ENCODE data around the gene ABHD16A. TPM values are rescaled to one million over a fixed set of nuclear protein-coding genes. Genes with fewer than 3 reads are reported as not detected.

The ABHD16A gene
- polyA plus RNA-seq, 1 donor from 2014 or later = 130 TPM

DNA sequence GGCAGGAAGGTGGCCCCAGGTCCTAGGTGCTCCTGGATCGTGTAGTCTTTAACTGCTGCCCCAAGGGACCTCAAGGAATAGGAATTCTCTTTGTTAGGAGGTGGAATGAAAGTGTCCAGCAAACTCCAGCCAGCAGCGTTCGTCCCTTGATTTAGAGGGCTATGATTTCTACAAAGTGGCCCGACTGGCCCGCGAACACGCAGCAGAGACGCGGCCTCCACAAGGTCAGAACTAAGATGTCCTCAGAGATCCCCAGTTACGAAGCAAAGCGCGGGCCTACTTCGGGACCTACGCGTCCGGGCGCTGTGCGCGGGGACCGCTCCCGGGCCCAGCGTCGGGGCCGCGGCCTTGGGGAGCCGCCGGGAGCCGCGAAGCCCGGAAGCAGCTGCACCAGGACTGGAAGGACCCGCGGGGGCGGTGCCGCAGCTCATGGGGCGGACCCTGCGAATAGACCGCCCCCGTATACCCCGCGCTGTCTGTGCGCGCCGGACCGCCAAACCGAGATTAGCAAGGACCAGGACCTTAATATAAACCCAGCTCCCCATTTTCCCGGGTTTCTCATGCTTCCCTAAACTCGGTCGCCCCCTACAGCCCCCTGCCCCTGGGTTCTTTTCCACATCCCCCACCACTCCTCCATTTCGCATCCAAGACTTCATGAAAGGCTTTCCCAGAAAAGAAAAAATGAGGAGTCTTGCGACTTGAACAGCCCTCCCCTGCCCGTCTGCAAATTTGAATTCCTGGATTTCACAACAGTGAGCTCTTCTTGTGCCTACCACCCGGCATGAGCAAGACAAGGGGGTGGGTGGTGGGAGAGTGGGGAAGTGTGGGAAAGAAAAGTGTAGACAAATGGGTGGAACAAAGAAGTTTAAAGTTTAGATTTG, 42.5 kb downstream of the ABHD16A start, which contains the start of gene C6orf47:
TSS of gene C6orf47 (minus strand) at position 398 of the 881 bp plus-strand sequence. CDS start 831 bp downstream, outside the sequence.
- H3F3A ChIP-seq (ENCODE audit: insufficient read depth, low read length, poor library complexity, severe bottlenecking) = no peaks in the 10 kb centered on the region
- H3K9me2 ChIP-seq (ENCODE audit: insufficient read depth, low read length) = no peaks in the 10 kb centered on the region
- H2AFZ ChIP-seq (ENCODE audit: low read depth, low read length) = peak within 1 kb of the TSS; percentile 80
- TF ChIP-seq RAD21 (conservative IDR thresholded peaks at IDR 0.05) (no peak), MXI1 (conservative IDR thresholded peaks at IDR 0.05; ENCODE audit: poor library complexity, severe bottlenecking) (peak; percentile 67), REST (IDR thresholded peaks at IDR 0.05; ENCODE audit: borderline replicate concordance) (peak; percentile 44), EP300 (conservative IDR thresholded peaks at IDR 0.05; ENCODE audit: poor library complexity, severe bottlenecking) (no peak), EZH2 (IDR thresholded peaks at IDR 0.05; ENCODE audit: borderline replicate concordance, insufficient read depth, low read length, poor library complexity, severe bottlenecking) (no peak), CTCF (IDR thresholded peaks at IDR 0.05; ENCODE audit: poor library complexity, severe bottlenecking) (no peak), SMC3 (conservative IDR thresholded peaks at IDR 0.05; ENCODE audit: poor library complexity) (peak; percentile 37), TAF1 (IDR thresholded peaks at IDR 0.05; ENCODE audit: low read depth) (peak; percentile 42), POLR2AphosphoS5 (IDR thresholded peaks at IDR 0.05) (peak; percentile 73)
- H3K4me3 ChIP-seq (ENCODE audit: low read length) = peak within 1 kb of the TSS; percentile 85
- peak within 1 kb of the TSS; percentile 75 for H3K4me2 ChIP-seq (ENCODE audit: low read length)
- H3K36me3 ChIP-seq (ENCODE audit: insufficient read depth, low read length) = no peaks in the 10 kb centered on the region
- peak within 1 kb of the TSS; percentile 85 for H3K9ac ChIP-seq (ENCODE audit: low read length)
- no peaks in the 10 kb centered on the region for H4K20me1 ChIP-seq (ENCODE audit: insufficient read depth)
- no peaks in the 10 kb centered on the region for H3K9me3 ChIP-seq (ENCODE audit: low read length)
- peak within 1 kb of the TSS; percentile 62 for H3K27ac ChIP-seq (ENCODE audit: low read length)
- no peaks in the 10 kb centered on the region for H3K27me3 ChIP-seq (ENCODE audit: insufficient read depth, low read depth, low read length)
- H3K79me2 ChIP-seq (replicated peaks; ENCODE audit: insufficient read depth, low read length) = peaks cover 40% of the 10 kb centered on the region

GRCh38 chr6:31659649-31660380, 43.3 kb downstream of the ABHD16A start:
- H3K27me3 ChIP-seq (ENCODE audit: insufficient read depth, low read depth, low read length) = no peaks in the 10 kb centered on the region
- H3F3A ChIP-seq (ENCODE audit: insufficient read depth, low read length, poor library complexity, severe bottlenecking) = no peaks in the 10 kb centered on the region
- H3K4me2 ChIP-seq (ENCODE audit: low read length) = peak overlapping the region; percentile 70
- no peaks in the 10 kb centered on the region for H3K9me3 ChIP-seq (ENCODE audit: low read length)
- no peaks in the 10 kb centered on the region for H3K36me3 ChIP-seq (ENCODE audit: insufficient read depth, low read length)
- peak overlapping the region; percentile 85 for H3K4me3 ChIP-seq (ENCODE audit: low read length)
- peak overlapping the region; percentile 62 for H3K27ac ChIP-seq (ENCODE audit: low read length)
- TF ChIP-seq TAF1 (IDR thresholded peaks at IDR 0.05; ENCODE audit: low read depth) = no peak
- no peak for TF ChIP-seq SMC3 (conservative IDR thresholded peaks at IDR 0.05; ENCODE audit: poor library complexity)
- TF ChIP-seq CTCF (IDR thresholded peaks at IDR 0.05; ENCODE audit: poor library complexity, severe bottlenecking) = no peak
- no peak for TF ChIP-seq REST (IDR thresholded peaks at IDR 0.05; ENCODE audit: borderline replicate concordance)
- TF ChIP-seq POLR2AphosphoS5 (IDR thresholded peaks at IDR 0.05) = no peak
- no peak for TF ChIP-seq MXI1 (conservative IDR thresholded peaks at IDR 0.05; ENCODE audit: poor library complexity, severe bottlenecking)
- TF ChIP-seq RAD21 (conservative IDR thresholded peaks at IDR 0.05) = no peak
- TF ChIP-seq EZH2 (IDR thresholded peaks at IDR 0.05; ENCODE audit: borderline replicate concordance, insufficient read depth, low read length, poor library complexity, severe bottlenecking) = no peak
- no peak for TF ChIP-seq EP300 (conservative IDR thresholded peaks at IDR 0.05; ENCODE audit: poor library complexity, severe bottlenecking)
- peak overlapping the region; percentile 85 for H3K9ac ChIP-seq (ENCODE audit: low read length)
- H2AFZ ChIP-seq (ENCODE audit: low read depth, low read length) = peak overlapping the region; percentile 80
- H3K79me2 ChIP-seq (replicated peaks; ENCODE audit: insufficient read depth, low read length) = peaks cover 40% of the 10 kb centered on the region
- H3K9me2 ChIP-seq (ENCODE audit: insufficient read depth, low read length) = no peaks in the 10 kb centered on the region
- no peaks in the 10 kb centered on the region for H4K20me1 ChIP-seq (ENCODE audit: insufficient read depth)

All from neural cell (in vitro differentiated cells).